KMS-11 (cell line): ENCODE measurements around the gene FLRT1.

Experiments used
- H2AFZ ChIP-seq: fragments of 200-600 bp; sonication (generic); 2 replicates; pipeline ENCODE4 v1.6.1; 2016; ENCODE audit warnings: antibody characterized with exemption, mixed run types, low read depth
- H3K27ac ChIP-seq: fragments of 200-600 bp; sonication (generic); 2 replicates; pipeline ENCODE4 v1.6.1; 2016; ENCODE audit warnings: mild to moderate bottlenecking, mixed run types
- H3K27me3 ChIP-seq: fragments of 200-600 bp; sonication (generic); 2 replicates; pipeline ENCODE4 v1.6.1; 2017; ENCODE audit warnings: mild to moderate bottlenecking, low read depth, mixed run types, moderate library complexity; ENCODE audit not compliant: insufficient read depth
- H3K36me3 ChIP-seq: fragments of 200-600 bp; sonication (generic); 2 replicates; pipeline ENCODE4 v1.6.1; 2017; ENCODE audit warnings: mild to moderate bottlenecking, mixed run types; ENCODE audit not compliant: insufficient read depth
- H3K4me1 ChIP-seq: fragments of 200-600 bp; sonication (generic); 2 replicates; pipeline ENCODE4 v1.6.1; 2016; ENCODE audit warnings: mild to moderate bottlenecking, low read depth, mixed run types; ENCODE audit not compliant: poor library complexity, severe bottlenecking
- H3K4me2 ChIP-seq: fragments of 200-600 bp; sonication (generic); 2 replicates; pipeline ENCODE4 v1.7.0; 2016; ENCODE audit warnings: mild to moderate bottlenecking, mixed run types
- H3K4me3 ChIP-seq: fragments of 200-600 bp; sonication (generic); IDR thresholded peaks from 2 replicates; pipeline ENCODE4 v1.6.1; 2017; ENCODE audit warnings: low read depth, low read length, mixed read lengths; ENCODE audit not compliant: insufficient read depth
- H3K79me2 ChIP-seq: fragments of 200-600 bp; sonication (generic); 2 replicates; pipeline ENCODE4 v1.6.1; 2016; ENCODE audit warnings: low read depth, mixed run types; ENCODE audit not compliant: insufficient read depth
- H3K9ac ChIP-seq: fragments of 200-600 bp; sonication (generic); 2 replicates; pipeline ENCODE4 v1.6.1; 2016; ENCODE audit warnings: mild to moderate bottlenecking, mixed run types
- H4K20me1 ChIP-seq: fragments of 200-600 bp; sonication (generic); 2 replicates; pipeline ENCODE4 v1.6.1; 2016; ENCODE audit warnings: mild to moderate bottlenecking, mixed run types; ENCODE audit not compliant: insufficient read depth
- CTCF ChIP-seq: fragments of 200-600 bp; sonication (generic); conservative IDR thresholded peaks from 2 replicates; pipeline ENCODE4 v1.6.1; 2017; ENCODE audit warnings: low read depth, mild to moderate bottlenecking, antibody characterized with exemption, low read length, moderate library complexity, mixed read lengths

The FLRT1 gene

GRCh38 chr11:64084951-64085710 lies 49.4 kb downstream of the FLRT1 start:
- Histone ChIP-seq H3K4me2 (no peak overlapping the region), H3K4me1 (no peaks in the 10 kb centered on the region), H4K20me1 (no peaks in the 10 kb centered on the region)

More at GRCh38 chr11:64084951-64085710, 49.4 kb downstream of the FLRT1 start:
- H3K4me3 ChIP-seq: no peak overlapping the region
- no peak overlapping the region for H3K9ac ChIP-seq
- H3K27ac ChIP-seq: no peak overlapping the region
- H3K79me2 ChIP-seq: no peaks in the 10 kb centered on the region
- H3K27me3 ChIP-seq: no peaks in the 10 kb centered on the region
- H3K36me3 ChIP-seq: no peaks in the 10 kb centered on the region
- H2AFZ ChIP-seq: no peak overlapping the region
- TF ChIP-seq CTCF: no peak
